AG10803 (cell line): ENCODE data around the gene AMIGO1.

ENCODE experiments used
- DNase-seq: peaks from one replicate; pipeline ENCODE4 v3.0.0; 2010; ENCODE audit warnings: low read depth
- H3K4me3 ChIP-seq: 2 replicates; pipeline ENCODE4 v1.5.1; 2011; ENCODE audit warnings: mild to moderate bottlenecking, low read length, control low read depth
- CTCF ChIP-seq: conservative IDR thresholded peaks from 2 replicates; pipeline ENCODE4 v1.5.1; 2011; ENCODE audit warnings: mild to moderate bottlenecking, low read length, control low read depth, inconsistent platforms

AMIGO1 gene

GRCh38 chr1:109483672-109484518 is 25.6 kb downstream of the AMIGO1 start, which contains the start of gene ATXN7L2:
Gene ATXN7L2, plus strand, starts transcription at chr1:109483905. Its CDS starts 49 bp downstream, at chr1:109483954.
- DNase-seq = peak; percentile 89
- no peak for TF ChIP-seq CTCF

GRCh38 chr1:109482791-109483671 is 26.5 kb downstream of the AMIGO1 start:
- peak overlapping the region; percentile 65 for H3K4me3 ChIP-seq
- no peak for DNase-seq

More at GRCh38 chr1:109483672-109484518, 25.6 kb downstream of the AMIGO1 start, which contains the start of gene ATXN7L2:
- peak within 1 kb of the TSS; percentile 91 for H3K4me3 ChIP-seq

DNA sequence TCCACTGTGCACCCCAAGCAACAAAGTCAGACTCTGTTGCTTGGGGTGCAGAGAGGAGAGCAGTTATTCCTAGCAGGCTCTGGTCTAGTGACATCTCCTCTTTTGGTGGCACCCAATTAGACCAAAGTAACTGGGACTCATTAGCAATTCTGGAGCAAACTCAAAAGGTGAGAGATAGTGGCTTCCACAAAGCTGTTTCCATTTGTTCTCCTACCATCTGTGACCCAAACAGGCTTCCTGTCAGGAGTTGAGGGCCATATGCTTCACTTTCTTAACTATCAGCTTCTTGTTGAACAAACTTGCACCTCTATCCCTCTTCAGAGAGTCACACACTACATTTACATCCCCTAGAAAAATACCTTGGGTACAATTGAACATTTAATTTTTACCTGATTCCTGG is 27.3 kb downstream of the AMIGO1 start:
- DNase-seq = no peak
- no peak for TF ChIP-seq CTCF
- H3K4me3 ChIP-seq = no peak overlapping the region

More at GRCh38 chr1:109482791-109483671, 26.5 kb downstream of the AMIGO1 start:
- TF ChIP-seq CTCF = no peak

- DNase-seq = no peak
- no peak for TF ChIP-seq CTCF
- H3K4me3 ChIP-seq = no peak overlapping the region
Measured at GRCh38 chr1:109481646-109482045, 27.9 kb downstream of the AMIGO1 start.

- DNase-seq = no peak
- no peak overlapping the region for H3K4me3 ChIP-seq
- no peak for TF ChIP-seq CTCF
Measured at GRCh38 chr1:109479901-109480300, 29.6 kb downstream of the AMIGO1 start.

DNA sequence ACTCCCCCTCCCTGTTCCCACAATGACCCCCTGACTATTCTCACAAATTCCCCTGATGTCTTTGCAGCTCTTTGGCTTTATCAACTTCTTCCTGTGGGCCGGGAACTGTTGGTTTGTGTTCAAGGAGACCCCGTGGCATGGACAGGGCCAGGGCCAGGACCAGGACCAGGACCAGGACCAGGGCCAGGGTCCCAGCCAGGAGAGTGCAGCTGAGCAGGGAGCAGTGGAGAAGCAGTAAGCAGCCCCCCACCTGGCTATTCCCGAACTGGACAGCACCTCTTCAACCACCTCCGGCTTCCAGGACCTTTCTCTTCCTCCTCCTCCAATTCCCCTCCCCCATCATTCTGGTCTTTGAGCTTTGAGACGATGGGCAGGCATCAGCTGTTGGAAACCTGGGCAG is 30.2 kb downstream of the AMIGO1 start:
- no peak for TF ChIP-seq CTCF
- no peak overlapping the region for H3K4me3 ChIP-seq
- DNase-seq = no peak
